HG02943 (cell line): ENCODE data around the gene CPM.
"Not testable (repeated sequence)": the region's sequence is repeated elsewhere in the genome, so short reads cannot be mapped to it uniquely, and the experiment has no call there.

Experiments
- ATAC-seq: cut with Tn5 transposase; IDR thresholded peaks from one replicate; pipeline ENCODE4 v1.9.1; 2021; ENCODE audit warnings: mild to moderate bottlenecking, low read depth, moderate library complexity; ENCODE audit not compliant: unreplicated experiment

The CPM gene

DNA sequence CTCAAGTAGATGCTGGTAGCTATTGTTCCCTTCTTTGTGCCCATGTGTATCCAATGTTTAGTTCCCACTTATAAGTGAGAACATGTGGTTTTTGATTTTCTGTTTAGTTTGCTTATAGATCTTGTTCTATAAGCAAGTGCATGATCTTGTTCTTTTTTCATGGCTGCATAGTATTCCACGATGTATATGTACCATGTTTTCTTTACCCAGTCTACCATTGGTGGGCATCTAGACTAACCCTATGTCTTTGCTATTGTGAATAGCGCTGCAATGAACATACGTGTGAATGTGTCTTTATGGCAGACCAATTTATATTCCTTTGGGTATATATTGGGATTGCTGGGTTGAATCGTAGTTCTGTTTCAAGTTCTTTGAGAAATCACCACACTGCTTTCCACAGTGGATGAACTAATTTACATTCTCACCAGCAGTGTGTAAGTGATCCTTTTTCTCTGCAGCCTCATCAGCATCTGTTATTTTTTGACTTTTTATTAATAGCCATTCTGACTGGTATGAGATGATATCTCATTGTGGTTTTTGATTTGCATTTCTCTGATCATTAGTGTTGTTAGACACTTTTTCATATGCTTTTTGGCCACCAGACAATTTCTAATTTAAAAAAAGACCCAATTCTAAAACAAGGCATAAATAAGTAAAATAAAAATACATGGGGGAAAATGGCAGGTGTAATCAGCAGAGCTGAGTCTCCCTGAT, 50.6 kb downstream of the CPM start:
- no peak for ATAC-seq

DNA sequence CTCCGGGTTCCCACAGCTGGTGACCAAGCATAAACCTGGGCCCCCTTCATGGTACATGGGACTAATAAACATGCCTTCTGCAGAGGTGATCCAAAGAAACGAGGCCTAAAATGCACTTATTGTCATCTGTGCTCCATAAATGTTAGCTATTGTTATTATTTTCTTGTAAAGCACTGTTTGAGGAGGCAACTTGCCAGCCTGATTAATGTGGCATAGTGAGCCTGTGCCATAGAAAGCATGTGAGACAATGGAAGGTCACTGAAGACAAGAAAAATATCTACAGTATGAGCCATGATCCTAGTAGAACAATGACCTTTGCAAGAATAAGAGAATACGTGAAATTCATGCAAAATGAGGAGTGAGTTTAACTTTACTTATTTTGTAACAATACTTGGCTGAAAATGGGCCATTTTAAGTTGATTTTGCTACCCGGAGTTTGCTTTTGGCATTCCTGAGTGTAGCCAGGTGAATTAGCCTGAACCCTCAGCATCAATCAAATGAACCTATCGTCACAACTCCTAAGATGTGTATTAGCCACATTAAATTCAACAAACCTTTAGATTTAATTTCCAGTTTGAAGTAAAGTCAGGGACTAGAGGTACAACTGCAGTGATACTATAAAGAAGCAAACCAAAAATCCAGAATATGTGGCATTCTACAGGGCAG, 52.2 kb downstream of the CPM start:
- no peak for ATAC-seq

DNA sequence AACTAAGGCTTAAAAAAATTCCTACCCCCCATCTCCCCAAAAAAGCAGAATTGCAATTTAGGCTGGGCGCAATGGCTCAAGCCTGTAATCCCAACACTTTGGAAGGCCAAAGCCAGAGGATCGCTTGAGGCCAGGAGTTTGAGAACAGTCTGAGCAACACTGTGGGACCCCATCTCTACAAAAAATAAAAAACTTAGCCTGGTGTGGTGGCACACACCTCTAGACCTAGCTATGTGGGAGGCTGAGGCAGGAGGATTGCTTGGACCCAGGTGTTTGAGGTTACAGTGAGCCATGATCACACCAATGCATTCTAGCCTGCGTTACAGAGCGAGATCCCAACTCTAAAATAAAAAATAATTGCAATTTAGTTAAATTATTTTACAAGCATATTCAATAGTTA, 54.1 kb downstream of the CPM start:
- ATAC-seq, result no peak

DNA sequence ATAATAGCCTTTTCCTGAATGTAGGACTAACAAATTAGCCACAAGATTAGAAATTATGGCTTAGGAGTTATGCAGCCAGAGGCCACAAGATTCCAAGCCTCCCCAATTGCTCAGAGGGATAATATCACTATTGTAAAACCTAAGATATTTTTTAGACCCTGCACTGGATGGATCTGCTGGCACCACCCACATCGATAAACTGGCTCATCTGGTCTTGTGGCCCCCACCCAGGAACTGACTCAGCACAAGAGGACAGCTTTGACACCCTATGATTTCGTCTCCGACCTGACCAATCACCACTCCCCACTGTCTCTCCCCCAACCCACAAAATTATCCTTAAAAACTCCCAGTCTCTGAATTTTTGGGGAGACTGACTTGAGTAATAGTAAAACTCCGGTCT, 54.7 kb downstream of the CPM start:
- ATAC-seq, result no peak

DNA sequence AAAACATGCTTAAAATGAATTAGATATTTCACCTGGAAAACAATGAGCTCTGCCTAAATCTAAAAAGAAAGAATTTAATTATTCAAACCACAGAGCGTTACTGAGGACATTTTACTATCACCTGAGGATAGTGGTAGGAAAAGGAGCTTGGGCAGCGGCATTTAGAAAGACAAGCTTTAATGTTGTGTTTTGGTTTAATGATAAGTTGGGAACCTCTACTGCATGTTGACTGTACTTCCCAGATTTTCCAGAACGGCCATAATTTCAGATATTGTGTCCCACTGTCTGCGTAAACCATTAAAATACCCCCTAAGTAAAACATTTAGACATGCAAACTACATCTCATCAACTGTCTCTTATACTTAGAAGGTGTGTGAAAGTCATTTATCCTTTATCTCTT, 55.4 kb downstream of the CPM start:
- no peak for ATAC-seq

DNA sequence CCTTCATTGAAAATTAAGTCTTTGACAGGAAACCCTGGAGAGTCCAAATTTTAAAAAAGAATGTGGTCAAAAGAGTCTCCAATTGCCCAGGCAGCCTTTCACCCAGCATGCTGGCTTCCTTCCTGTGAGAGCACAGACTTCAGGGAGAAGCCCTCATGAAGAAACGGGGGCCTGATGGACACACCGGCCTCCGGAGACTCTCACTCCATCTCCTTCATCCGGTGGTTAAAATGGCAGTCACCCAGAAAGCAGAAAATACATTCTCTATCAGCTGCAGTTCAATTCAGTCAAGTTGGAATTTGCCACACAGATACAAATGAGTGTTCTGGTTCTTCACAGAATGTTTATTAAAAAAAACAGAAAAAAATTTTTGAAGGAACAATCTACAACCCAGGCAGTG, 56.5 kb downstream of the CPM start:
- ATAC-seq, result no peak

DNA sequence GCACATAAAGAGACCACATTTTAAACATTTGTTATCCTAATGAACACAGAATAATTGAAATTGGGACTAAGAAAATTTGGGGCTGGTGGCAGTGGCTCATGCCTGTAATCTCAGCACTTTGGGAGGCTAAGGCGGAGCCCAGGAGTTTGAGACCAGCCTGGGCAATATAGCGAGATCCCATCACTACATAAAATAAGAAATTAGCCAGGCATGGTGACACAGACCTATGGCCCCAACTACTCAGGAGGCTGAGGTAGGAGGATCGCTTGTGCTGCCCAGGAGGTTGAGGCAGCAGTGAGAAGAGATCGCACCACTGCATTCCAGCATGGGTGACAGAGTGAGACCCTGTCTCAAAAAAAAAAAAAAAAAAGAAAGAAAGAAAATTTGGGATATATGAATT, 59.7 kb downstream of the CPM start:
- ATAC-seq, result no peak

DNA sequence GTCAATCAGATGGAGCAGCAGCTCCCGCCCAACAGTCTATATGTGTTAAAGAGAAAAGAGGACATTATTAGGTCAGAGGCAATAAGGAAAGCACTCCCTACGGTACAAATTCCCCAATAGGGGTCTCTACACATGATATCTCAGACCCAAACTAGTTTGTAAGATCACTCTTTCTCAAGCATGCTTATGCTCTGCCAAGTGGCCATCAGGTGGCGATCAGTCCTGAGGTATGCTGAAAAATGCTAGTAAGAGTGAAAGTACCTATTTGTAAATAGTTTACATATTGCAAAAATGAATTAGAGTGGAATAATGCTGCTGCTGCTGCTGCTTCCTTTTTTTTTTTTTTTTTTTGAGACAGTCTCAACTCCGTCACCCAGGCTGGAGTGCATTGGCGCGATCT, 61.0 kb downstream of the CPM start:
- no peak for ATAC-seq

DNA sequence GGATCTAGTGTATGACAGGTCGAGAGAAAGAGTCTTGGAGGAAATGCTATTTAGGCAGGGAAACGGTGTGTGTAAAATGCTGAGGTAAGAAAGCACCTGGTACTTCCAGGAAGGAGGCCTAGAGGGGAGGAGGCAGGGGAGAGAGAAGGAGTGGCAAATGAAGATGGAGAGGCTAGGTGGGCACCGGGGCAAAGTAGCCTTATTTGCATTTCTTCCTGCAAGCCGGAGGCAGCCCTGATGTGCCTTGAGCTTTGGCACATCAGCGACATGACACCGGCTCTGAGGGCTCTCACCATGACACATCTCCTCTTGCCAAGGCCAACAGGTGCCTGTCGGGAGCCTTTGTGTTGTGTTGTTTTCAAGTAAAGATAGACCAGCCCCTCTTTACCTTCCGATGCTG, 61.6 kb downstream of the CPM start:
- no peak for ATAC-seq

DNA sequence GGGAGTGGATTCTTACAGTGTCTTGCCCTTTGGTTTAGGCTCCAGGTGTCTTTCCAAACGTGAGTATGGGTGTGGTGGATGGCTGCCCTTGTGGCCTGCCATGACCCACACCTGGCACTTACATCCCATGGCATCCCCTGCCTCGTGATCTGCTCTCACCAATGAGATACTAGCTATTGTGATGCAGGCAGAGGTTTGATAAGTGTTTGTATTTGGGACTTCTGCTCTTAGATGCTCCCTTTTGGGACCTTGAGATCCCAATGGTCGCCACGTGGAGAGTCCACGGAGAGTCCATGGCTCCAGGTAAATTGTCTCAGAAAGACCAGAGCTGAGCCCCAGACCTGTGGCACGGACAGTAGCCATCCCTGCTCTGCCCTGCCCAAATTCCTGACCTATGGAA, 62.5 kb downstream of the CPM start:
- no peak for ATAC-seq

DNA sequence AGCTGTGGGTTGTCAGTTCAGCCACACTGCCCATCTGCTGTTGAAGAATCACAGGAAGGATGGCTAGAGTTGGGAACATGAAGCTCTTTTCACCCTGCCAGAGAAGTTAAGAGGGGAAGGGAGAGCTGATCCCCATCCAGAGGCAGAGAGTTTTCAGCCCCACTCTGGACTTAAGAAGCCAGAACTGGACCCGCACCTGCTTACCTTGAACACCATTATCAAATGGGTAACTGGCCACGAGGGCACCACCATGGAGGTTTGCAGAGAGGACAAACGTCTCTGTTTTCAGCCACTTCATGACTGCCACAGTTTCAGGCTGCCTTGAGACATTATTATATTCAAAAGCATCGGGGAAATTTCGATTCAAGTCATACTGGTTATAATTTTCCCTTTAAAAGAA, 63.0 kb downstream of the CPM start:
- ATAC-seq, result no peak

DNA sequence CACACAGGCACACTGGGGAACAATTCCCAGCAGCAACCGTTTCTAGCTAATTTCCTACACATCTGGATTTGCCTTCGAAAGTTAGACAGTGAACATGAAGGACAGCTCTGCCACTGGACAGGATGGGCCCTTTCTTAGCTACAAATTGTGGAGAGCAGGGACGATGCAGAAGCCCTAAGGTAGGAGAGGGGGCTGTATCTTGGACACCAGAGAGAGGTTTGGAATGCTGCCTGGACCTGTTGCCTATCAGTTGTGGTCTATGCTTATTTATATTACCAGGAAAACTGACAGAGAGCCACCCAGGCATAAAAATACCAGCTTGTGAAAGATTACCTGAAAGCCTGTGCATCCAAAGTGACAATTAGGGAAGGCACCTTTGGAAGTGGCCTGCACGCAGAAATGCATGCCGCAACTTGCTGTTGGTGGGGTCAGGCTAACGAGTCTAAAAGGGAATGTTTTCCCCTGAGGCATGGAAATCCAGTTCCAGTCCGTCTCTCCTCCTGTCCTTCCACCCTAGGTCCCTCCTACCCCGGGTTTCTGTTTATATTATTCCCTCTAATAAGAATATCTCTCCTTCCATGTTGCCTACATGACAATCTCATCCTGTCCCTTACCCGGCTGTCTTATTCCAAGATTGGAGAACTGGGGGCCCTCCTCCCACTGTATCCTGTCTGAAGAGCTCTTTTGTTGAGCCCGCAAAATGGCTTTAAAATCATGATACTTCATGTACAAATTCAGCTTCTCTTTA, 64.8 kb downstream of the CPM start:
- no peak for ATAC-seq

DNA sequence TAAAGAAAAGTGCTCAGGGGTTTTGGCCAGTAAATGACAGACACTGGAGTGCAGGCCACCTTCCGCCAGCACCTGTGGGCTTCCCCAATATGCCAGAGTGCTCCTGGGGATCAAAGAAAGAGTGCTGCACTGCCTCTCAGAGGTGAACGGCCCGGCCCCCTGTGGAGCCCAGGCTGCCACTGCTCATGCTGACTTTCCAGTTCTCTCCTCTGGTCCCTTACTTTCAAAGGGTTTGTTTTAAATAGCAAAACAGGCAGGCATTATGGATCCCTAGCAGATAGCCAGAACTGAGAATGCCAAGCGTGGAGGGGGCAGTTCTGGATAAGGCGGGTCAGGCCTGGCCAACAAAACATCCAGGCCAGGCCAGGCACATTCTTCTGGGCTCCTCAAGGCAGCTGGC, 65.4 kb downstream of the CPM start:
- no peak for ATAC-seq

DNA sequence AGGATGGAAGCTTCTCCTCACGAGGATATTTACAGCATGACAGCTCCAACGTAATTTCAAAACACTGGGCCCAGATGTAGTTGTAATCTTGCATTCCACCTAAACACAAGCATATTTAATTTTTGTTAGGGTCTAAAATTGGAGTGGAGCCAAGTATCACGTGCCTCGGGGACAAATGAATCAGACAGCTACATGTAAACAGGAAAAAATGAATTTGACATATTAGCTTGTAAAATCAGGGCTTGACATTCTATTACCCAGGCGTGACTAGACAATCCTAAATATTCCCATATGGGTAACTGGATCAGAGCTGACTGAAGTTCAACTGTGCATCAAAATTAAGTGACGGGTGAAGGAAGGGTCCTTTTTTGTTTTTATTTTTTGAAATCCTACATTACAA, 66.0 kb downstream of the CPM start:
- ATAC-seq, result no peak

DNA sequence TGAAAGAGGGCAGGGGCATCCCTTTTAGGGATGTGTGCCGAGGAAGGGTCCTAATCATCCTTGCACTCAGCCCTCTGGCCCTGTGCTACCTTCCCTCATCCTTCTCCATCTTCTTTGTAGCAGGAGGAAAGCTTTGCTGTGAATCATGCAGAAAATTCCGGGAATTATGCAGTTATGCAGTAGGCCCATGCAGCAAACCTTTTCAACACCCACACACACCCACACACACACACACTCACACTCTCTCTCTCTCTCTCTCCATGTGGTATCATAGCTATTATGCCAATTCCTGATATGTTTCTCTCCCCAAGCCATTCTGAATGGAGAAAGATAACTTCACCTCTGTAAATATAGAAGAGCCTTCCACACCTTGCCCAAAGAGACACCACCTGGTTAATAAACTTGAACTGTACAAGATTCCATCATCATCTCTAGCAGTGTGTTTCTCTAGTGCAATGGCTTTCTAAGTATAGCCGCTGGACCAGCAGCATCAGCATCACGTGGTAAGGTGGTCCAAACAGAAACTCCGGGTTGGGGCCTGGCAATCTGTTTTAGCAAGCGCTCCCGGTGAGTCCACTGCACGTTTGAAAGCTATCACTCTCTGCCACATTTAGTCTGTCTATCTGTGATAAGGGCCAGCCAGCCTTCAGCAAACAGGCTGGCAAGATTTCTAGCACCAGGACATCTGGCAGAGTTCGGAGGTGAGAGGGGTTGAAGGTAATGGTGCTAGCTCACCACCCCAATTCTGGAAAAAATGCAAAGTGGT, 67.4 kb downstream of the CPM start:
- no peak for ATAC-seq

DNA sequence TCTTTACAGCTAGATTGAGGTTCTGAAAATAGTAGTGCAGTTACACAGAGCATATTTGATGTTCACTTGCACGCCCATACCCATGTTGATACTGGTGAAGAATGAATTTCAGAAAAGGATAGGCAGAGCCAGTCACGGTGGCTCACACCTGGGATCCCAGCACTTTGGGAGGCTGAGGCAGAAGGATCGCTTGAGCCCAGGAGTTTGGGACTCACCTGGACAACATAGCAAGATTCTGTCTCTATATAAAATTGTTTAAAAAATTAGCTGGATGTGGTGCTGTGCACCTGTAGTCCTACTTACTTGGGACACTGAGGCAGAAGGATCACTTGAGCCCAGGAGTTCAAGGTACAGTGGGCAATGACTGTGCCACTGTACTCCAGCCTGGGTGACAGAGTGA, 68.4 kb downstream of the CPM start:
- ATAC-seq, result no peak

DNA sequence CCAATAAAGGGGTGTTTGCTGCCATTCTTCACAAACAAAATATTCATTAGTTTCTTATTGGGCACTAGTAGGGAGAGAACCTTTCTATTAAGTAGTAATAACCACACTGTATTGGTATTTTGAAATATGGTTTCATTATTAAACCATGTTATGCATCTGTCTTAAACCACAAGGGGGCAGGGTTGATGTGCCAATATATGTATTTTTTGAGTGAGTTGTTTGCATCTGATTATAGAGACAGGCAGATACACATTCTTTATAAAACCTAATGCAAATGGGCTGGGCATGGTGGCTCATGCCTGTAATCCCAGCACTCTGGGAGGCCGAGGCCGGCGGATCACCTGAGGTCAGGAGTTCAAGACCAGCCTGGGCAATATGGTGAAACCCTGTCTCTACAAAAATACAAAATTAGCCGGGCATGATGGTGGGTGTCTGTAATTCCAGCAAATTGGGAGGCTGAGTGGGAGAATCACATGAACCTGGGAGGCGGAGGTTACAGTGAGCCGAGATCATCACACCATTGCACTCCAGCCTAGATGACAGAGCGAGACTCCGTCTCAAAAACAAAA, 69.0 kb downstream of the CPM start:
- not testable (repeated sequence) for ATAC-seq

DNA sequence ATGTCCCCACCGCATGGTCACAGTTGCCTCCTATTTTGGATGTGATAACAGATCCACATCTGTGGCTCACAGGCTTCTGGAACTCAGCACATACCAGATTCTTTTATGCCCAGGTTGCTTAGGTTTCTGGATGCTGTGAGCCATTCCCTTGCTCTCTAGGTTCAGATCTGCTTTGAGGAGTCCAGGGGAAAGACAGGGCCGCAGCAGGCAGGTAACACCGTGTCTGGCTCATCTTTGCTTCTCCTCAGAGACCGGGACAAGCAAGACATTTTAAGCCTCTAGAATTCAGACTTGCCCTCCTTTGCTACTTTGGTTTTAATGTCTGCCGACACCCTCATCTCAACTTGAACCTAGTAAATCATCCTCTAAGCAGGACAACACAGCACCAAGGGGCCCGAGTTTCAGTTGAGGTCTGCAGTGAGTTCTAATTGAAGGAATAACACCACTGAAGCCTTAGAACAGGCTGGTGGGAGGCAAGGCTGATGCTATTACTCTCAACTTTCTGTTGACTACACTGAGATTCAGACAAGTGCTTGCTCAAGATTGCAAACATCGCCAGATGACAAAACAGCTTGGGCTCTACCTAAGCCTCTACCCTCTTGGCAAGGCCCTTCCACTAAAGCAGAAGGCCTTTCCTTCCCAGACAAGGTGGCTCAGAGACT, 69.7 kb downstream of the CPM start:
- no peak for ATAC-seq

DNA sequence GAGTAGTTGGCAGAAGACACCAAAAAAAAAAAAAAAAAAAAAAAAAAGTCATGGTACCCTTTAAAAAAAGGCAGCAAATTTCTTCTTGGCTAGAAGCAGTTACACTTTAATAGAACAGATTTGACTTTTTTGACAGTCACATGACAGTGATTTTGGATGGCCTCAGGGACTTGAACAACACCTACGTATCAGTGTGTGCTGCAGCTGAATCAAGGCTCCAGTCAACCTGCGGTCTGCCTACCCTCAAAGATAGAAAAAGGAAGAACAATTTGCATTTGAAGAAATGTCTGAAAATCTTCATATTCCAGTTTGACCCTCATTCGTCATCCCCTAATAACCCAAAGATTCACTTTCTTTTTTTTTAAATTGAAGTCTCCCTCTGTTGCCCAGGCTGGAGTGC, 71.1 kb downstream of the CPM start:
- ATAC-seq, result no peak

DNA sequence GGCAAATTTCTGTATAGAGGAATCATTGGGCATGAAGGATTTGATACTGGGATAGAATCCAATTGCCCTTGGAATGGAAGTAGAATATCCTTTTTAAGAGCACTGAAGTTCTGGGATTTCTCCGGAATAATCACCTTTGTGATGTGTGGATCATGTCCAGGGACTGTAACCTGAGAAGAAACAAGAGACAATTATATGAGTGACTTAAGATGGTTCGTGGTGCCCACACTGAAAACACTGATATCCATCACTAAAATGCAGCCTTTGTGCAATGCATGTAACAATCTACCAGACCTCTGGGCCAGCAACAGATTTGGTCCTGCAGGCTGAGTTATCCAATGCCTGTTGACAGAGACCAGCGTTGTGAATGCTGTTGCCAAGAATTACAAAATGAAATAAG, 76.5 kb downstream of the CPM start:
- ATAC-seq, result no peak
